ENCODE data around the gene KRTAP9-7.
"Not testable (repeated sequence)": the region's sequence is repeated elsewhere in the genome, so short reads cannot be mapped to it uniquely, and the experiment has no call there.

Gene KRTAP9-7

DNA sequence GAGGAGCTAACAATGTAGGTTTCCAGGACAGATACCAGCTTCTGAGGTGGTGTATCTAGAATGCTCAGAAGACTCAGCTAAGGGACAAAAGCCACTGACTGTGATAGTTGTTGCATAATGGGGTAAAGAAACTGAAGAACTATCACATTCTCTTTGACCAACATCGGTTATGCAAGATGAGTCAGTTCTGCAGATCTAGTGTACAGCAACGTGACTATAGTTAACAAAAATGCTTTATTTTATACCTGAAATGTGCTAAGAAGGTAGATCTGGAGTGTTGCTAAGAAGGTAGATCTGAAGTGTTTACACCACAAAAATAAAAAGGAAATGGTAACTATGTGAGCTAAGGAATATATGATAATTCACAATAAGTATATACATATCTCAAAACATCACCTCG lies 7.8 kb upstream of the KRTAP9-7 start:
- no peaks in the 10 kb centered on the region for H4K20me1 ChIP-seq (ENCODE audit: low read depth, low read length)
- no peaks in the 10 kb centered on the region for H3K9me2 ChIP-seq (replicated peaks; ENCODE audit: insufficient read depth, low read length)
- no peaks in the 10 kb centered on the region for H3K27me3 ChIP-seq (ENCODE audit: low read length)
- TF ChIP-seq, protein P1, sequence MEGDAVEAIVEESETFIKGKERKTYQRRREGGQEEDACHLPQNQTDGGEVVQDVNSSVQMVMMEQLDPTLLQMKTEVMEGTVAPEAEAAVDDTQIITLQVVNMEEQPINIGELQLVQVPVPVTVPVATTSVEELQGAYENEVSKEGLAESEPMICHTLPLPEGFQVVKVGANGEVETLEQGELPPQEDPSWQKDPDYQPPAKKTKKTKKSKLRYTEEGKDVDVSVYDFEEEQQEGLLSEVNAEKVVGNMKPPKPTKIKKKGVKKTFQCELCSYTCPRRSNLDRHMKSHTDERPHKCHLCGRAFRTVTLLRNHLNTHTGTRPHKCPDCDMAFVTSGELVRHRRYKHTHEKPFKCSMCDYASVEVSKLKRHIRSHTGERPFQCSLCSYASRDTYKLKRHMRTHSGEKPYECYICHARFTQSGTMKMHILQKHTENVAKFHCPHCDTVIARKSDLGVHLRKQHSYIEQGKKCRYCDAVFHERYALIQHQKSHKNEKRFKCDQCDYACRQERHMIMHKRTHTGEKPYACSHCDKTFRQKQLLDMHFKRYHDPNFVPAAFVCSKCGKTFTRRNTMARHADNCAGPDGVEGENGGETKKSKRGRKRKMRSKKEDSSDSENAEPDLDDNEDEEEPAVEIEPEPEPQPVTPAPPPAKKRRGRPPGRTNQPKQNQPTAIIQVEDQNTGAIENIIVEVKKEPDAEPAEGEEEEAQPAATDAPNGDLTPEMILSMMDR (IDR thresholded peaks at IDR 0.05; ENCODE audit: insufficient read depth, low read length, poor library complexity, severe bottlenecking), result no peak
- no peak for TF ChIP-seq EZH2phosphoT487 (conservative IDR thresholded peaks at IDR 0.05; ENCODE audit: low read length)
- H3K4me3 ChIP-seq (ENCODE audit: insufficient read depth, low read length, poor library complexity, severe bottlenecking), result no peak overlapping the region
- no peaks in the 10 kb centered on the region for H3K36me3 ChIP-seq (ENCODE audit: low read length)
- H3K9me3 ChIP-seq (ENCODE audit: insufficient read depth, low read length), result no peaks in the 10 kb centered on the region
- no peak overlapping the region for H2AFZ ChIP-seq (ENCODE audit: low read depth, low read length, severe bottlenecking)
- no peak overlapping the region for H3K27ac ChIP-seq (ENCODE audit: low read depth, low read length)
- no peak overlapping the region for H3K9ac ChIP-seq (ENCODE audit: low read length)
- H3K4me2 ChIP-seq (ENCODE audit: low read depth, low read length, poor library complexity, severe bottlenecking), result no peak overlapping the region
- no peaks in the 10 kb centered on the region for H3F3A ChIP-seq (ENCODE audit: insufficient read depth)
- H3K79me2 ChIP-seq (ENCODE audit: insufficient read depth, low read length), result no peaks in the 10 kb centered on the region

DNA sequence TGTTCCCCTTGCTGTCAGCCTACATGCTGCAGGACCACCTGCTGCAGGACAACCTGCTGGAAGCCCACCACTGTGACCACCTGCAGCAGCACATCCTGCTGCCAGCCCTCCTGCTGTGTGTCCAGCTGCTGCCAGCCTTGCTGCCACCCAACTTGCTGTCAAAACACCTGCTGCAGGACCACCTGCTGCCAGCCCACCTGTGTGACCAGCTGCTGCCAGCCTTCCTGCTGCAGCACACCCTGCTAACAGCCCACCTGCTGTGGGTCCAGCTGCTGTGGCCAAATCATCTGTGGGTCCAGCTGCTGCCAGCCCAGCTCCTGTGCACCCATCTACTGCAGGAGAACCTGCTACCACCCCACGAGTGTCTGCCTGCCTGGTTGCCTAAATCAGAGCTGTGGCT lies 4.2 kb upstream of the KRTAP9-7 start:
- H3F3A ChIP-seq (ENCODE audit: insufficient read depth); H3K9me2 ChIP-seq (replicated peaks; ENCODE audit: insufficient read depth, low read length); H3K9me3 ChIP-seq (ENCODE audit: insufficient read depth, low read length); H3K27me3 ChIP-seq (ENCODE audit: low read length); H3K79me2 ChIP-seq (ENCODE audit: insufficient read depth, low read length); H2AFZ ChIP-seq (ENCODE audit: low read depth, low read length, severe bottlenecking); H3K4me3 ChIP-seq (ENCODE audit: insufficient read depth, low read length, poor library complexity, severe bottlenecking); H3K36me3 ChIP-seq (ENCODE audit: low read length); H3K9ac ChIP-seq (ENCODE audit: low read length); H3K4me2 ChIP-seq (ENCODE audit: low read depth, low read length, poor library complexity, severe bottlenecking); H3K27ac ChIP-seq (ENCODE audit: low read depth, low read length); H4K20me1 ChIP-seq (ENCODE audit: low read depth, low read length): not testable (repeated sequence)

- TF ChIP-seq EZH2phosphoT487 (conservative IDR thresholded peaks at IDR 0.05; ENCODE audit: low read length), result no peak
- TF ChIP-seq, protein P1 (IDR thresholded peaks at IDR 0.05; ENCODE audit: insufficient read depth, low read length, poor library complexity, severe bottlenecking), result no peak
- Histone ChIP-seq H3K4me2 (ENCODE audit: low read depth, low read length, poor library complexity, severe bottlenecking) (no peak overlapping the region), H3K9ac (ENCODE audit: low read length) (no peak overlapping the region), H4K20me1 (ENCODE audit: low read depth, low read length) (no peaks in the 10 kb centered on the region), H3K9me2 (replicated peaks; ENCODE audit: insufficient read depth, low read length) (no peaks in the 10 kb centered on the region), H3K79me2 (ENCODE audit: insufficient read depth, low read length) (no peaks in the 10 kb centered on the region), H3K36me3 (ENCODE audit: low read length) (no peaks in the 10 kb centered on the region), H3K9me3 (ENCODE audit: insufficient read depth, low read length) (no peaks in the 10 kb centered on the region), H2AFZ (ENCODE audit: low read depth, low read length, severe bottlenecking) (no peak overlapping the region), H3K4me3 (ENCODE audit: insufficient read depth, low read length, poor library complexity, severe bottlenecking) (no peak overlapping the region), H3K27me3 (ENCODE audit: low read length) (no peaks in the 10 kb centered on the region), H3F3A (ENCODE audit: insufficient read depth) (no peaks in the 10 kb centered on the region), H3K27ac (ENCODE audit: low read depth, low read length) (no peak overlapping the region)
These were observed 3.6 kb upstream of the KRTAP9-7 start for GRCh38 chr17:41271858-41272257.

DNA sequence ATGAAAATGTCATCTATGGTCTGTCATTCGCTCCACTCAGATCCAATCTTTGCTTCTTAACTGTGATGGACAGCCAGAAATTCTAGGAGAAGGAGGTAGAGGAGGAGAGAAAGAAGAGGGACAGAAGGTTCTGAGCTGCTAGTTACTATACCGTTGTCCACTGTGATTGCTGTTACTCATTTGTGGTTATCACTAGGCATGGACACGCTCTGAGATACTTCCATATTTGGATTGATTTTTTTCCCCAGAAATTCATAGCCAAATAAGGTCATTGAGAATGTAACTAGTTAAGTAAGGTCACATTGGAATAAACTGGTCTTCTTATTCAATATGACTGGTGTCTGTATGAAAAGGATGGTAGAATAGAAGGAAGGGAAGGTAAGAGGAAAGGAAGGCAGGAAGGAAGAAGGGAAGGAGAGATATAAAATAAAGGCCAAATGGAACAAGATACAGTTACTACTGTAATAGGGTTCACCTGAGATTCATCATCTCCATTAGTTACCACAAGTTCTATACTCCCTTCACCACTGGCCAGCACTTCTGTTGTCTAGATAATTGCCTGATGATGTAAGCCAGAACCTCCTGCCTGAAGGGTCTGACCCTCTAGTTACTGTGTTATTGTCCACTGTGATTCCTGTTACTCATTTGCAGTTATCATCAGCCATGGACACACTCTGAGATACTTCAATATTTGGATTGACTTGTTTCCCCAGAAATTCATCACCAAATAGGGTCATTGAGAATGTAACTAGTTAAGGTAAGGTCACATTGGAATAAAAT lies 2.9 kb downstream of the KRTAP9-7 start:
- Histone ChIP-seq H3K9ac (ENCODE audit: low read length) (no peak overlapping the region), H3K4me2 (ENCODE audit: low read depth, low read length, poor library complexity, severe bottlenecking) (no peak overlapping the region), H3K36me3 (ENCODE audit: low read length) (no peaks in the 10 kb centered on the region), H2AFZ (ENCODE audit: low read depth, low read length, severe bottlenecking) (no peak overlapping the region), H3K9me3 (ENCODE audit: insufficient read depth, low read length) (no peaks in the 10 kb centered on the region), H3K9me2 (replicated peaks; ENCODE audit: insufficient read depth, low read length) (no peaks in the 10 kb centered on the region), H3F3A (ENCODE audit: insufficient read depth) (no peaks in the 10 kb centered on the region), H3K27ac (ENCODE audit: low read depth, low read length) (no peak overlapping the region), H3K79me2 (ENCODE audit: insufficient read depth, low read length) (no peaks in the 10 kb centered on the region), H3K27me3 (ENCODE audit: low read length) (no peaks in the 10 kb centered on the region), H3K4me3 (ENCODE audit: insufficient read depth, low read length, poor library complexity, severe bottlenecking) (no peak overlapping the region), H4K20me1 (ENCODE audit: low read depth, low read length) (no peaks in the 10 kb centered on the region)
- TF ChIP-seq, protein P1 (IDR thresholded peaks at IDR 0.05; ENCODE audit: insufficient read depth, low read length, poor library complexity, severe bottlenecking), result no peak
- no peak for TF ChIP-seq EZH2phosphoT487 (conservative IDR thresholded peaks at IDR 0.05; ENCODE audit: low read length)
